ENCODE data around the gene DHX57.
"Not testable (repeated sequence)": the region's sequence is repeated elsewhere in the genome, so short reads cannot be mapped to it uniquely, and the experiment has no call there.

The DHX57 gene

DNA sequence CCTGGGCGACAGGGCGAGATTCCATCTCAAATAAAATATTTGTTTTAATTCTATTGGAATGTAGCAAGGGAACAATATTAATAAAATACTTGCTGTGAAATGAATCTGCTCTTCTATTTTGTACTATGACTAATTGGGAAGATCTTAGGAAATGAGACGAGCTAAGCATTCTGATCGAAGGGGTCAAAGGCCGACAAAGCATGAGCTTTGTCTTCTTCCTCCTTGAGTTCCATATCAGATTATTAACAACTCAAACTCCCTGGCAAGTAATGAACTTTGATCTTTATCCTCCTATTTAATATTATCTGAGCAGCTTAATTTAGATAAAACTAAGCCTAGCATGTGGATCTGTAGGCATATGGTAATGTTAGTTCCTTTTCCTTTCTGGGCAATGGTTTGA is 82.2 kb downstream of the DHX57 start:
- Mint-ChIP-seq H3K27me3 (no peaks in the 10 kb centered on the region), H3K27ac (no peak overlapping the region), H3K9me3 (no peaks in the 10 kb centered on the region), H3K4me3 (no peak overlapping the region), H3K4me1 (no peaks in the 10 kb centered on the region)
- ATAC-seq = no peak
- no peak for DNase-seq

DNA sequence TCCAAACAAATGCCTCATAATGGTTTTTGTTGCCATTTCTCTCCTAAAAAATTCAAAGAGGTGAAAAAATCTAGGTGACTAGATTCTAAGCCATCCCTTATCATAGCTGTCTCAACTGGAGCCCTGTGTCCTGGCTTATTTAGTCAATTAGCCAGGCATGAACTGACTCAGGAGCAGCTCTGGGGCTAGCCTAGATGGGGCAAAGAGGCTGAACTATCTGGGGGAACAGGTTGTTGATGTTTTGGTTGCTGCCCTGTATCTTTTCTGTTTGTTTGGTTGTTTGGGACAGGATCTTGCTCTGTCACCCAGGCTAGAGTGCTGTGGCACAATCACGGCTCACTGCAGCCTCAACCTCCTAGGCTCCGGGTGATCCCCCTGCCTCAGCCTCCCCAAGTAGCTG is 83.0 kb downstream of the DHX57 start:
- ATAC-seq (no peak), DNase-seq (no peak)
- Mint-ChIP-seq H3K27ac (no peak overlapping the region), H3K4me3 (no peak overlapping the region), H3K27me3 (no peaks in the 10 kb centered on the region), H3K4me1 (no peaks in the 10 kb centered on the region), H3K9me3 (no peaks in the 10 kb centered on the region)

DNA sequence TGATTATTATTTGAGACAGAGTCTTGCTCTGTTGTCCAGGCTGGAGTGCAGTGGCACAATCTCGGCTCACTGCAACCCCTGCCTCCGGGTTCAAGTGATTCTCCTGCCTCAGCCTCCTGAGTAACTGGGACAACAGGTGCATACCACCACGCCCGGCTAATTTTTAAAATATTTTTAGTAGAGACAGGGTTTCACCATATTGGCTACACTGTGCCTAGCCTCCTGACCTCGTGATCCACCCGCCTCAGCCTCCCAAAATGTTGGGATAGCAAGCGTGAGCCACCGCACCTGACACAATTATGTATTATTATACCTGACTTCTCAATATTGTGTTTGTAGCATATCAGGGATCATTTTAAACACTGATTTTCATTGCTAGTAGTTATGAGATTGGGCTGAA is 83.4 kb downstream of the DHX57 start:
- H3K27ac Mint-ChIP-seq, H3K27me3 Mint-ChIP-seq, H3K9me3 Mint-ChIP-seq, DNase-seq, ATAC-seq, H3K4me3 Mint-ChIP-seq, H3K4me1 Mint-ChIP-seq: not testable (repeated sequence)

DNA sequence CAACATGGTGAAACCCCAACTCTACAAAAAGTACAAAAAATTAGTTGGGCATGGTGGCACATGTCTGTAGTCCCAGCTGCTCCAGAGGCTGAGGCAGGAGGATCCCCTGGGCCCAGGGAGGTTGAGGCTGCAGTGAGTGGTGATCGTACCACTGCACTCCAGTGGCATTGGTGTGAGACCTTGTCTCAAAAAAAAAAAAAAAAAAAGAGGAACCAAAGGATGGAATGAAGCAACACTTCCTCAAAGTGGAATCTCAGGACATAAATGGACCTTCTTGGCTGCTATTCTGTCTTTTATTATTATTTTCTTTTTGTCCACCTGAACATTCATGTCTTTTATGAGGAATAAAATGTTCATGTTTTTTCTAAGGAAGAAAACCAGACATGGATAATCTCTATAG is 84.0 kb downstream of the DHX57 start:
- H3K4me3 Mint-ChIP-seq = no peak overlapping the region
- ATAC-seq (no peak), DNase-seq (no peak)
- no peaks in the 10 kb centered on the region for H3K9me3 Mint-ChIP-seq
- no peaks in the 10 kb centered on the region for H3K27me3 Mint-ChIP-seq
- H3K27ac Mint-ChIP-seq = no peak overlapping the region
- no peaks in the 10 kb centered on the region for H3K4me1 Mint-ChIP-seq

DNA sequence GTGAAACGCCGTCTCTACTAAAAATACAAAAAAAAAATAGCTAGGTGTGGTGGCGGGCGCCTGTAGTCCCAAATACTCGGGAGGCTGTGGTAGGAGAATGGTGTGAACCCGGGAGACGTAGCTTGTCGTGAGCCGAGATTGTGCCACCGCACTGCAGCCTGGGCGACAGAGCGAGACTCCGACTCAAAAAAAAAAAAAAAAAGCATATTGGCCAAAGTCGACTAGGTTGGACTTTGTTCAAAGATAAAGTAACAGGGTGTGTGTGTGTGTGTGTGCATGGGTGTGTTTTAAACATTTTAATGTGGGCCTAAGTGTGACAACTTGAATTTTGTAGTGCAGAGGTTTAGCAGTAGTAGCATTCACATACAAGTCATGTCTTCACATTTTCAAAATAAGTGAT is 86.0 kb downstream of the DHX57 start:
- Mint-ChIP-seq H3K4me3 (no peak overlapping the region), H3K9me3 (no peaks in the 10 kb centered on the region), H3K4me1 (no peaks in the 10 kb centered on the region), H3K27ac (peak overlapping the region in 1 of 2 donors; percentile 83), H3K27me3 (no peaks in the 10 kb centered on the region)
- ATAC-seq = no peak
- no peak for DNase-seq

DNA sequence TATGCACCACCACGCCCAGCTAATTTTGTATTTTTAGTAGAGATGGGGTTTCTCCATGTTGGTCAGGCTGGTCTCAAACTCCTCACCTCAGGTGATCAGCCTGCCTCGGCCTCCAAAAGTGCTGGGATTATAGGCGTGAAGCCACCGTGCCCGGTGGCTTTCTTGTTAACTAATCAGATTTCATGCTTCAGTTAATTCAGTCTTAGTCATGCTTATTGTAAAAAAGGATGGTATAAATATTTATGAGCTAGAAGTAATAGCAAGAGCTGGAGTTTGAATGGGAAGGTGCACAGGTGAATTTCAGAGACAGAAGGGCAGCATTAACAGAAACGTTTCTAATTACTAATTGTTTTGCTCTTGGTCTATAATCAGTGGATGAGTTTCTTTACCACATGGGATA is 87.4 kb downstream of the DHX57 start:
- Mint-ChIP-seq H3K4me3 (no peak overlapping the region), H3K9me3 (no peaks in the 10 kb centered on the region), H3K27me3 (no peaks in the 10 kb centered on the region), H3K4me1 (no peaks in the 10 kb centered on the region), H3K27ac (no peak overlapping the region)
- ATAC-seq (no peak), DNase-seq (no peak)

DNA sequence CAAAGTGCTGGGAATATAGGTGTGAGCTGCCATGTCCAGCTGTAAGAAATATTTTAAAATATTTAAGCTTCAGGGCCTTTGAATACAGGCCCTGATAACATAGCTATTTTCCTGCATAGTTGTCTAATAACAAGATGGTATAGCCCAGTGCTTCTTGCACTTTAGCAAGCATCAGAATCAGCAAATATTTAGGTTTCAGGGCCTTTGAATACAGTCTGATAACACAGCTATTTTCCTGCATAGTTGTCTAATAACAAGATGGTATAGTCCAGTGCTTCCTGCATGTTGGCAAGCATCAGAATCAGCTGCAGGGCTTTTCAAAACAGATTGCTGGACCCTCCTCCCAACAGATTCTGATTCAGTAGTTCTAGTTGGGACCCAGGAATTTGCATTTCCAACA is 92.1 kb downstream of the DHX57 start:
- no peak for ATAC-seq
- H3K4me1 Mint-ChIP-seq = peaks cover 21% of the 10 kb centered on the region
- no peak overlapping the region for H3K4me3 Mint-ChIP-seq
- H3K27me3 Mint-ChIP-seq = no peaks in the 10 kb centered on the region
- H3K9me3 Mint-ChIP-seq = no peaks in the 10 kb centered on the region
- no peak overlapping the region for H3K27ac Mint-ChIP-seq
- no peak for DNase-seq

DNA sequence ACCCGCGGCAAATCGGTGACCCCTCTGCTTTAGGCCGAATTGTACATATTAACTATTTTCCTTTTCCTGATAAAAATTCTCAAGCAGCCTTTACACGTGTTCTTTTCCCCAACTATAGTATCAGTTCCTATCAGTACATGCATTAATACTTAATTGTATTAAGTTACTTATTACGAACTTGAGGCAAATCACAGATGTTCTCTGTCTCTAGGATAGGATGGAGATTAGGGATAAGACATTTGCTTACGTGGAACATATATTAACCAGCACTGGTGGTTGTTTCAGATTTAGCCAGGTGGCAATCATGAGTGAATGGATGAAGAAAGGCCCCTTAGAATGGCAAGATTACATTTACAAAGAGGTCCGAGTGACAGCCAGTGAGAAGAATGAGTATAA is 97.0 kb downstream of the DHX57 start:
- peak overlapping the region in 1 of 2 donors; percentile 99 for H3K27ac Mint-ChIP-seq
- H3K9me3 Mint-ChIP-seq = no peaks in the 10 kb centered on the region
- DNase-seq = no peak
- peaks cover 25% of the 10 kb centered on the region for H3K27me3 Mint-ChIP-seq
- peak overlapping the region; percentile 93 to 99 for H3K4me3 Mint-ChIP-seq
- ATAC-seq = no peak
- peaks cover 31% of the 10 kb centered on the region for H3K4me1 Mint-ChIP-seq

DNA sequence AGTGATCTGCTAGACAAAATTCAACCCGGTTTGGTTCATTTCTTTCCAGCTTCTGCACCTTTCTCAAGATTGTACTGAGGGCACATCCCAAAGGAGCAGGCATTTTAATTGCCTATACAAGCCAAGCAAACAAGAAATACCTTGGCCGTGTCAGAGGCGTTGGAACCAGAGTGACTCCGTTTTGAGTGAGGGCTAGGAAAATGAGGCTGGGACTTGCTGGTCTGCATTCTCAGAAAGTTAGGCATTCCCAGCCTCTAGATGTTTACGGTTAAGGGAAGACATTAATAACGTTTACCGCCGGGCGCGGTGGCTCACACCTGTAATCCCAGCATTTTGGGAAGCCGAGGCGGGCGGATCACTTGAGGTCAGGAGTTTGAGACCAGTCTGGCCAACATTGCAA is 99.2 kb downstream of the DHX57 start:
- Mint-ChIP-seq H3K4me1 (peaks cover 25% of the 10 kb centered on the region), H3K27ac (no peak overlapping the region), H3K27me3 (peaks cover 25% of the 10 kb centered on the region), H3K4me3 (no peak overlapping the region), H3K9me3 (no peaks in the 10 kb centered on the region)
- ATAC-seq (no peak), DNase-seq (no peak)

DNA sequence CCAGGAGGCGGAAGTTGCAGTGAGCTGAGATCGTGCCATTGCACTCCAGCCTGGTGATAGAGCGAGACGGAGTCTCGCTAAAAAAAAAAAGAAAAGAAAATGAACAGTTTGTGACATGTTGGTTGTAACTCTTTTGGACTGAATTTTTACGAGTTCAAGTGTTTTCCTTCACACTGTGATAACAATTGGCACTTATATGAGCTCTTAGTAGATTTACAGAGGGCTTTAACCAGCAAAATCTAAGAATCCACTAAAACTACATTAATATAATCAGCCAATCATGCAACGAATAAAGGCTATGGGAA is 99.9 kb downstream of the DHX57 start:
- Mint-ChIP-seq H3K4me1 (peaks cover 19% of the 10 kb centered on the region), H3K4me3 (no peak overlapping the region), H3K27me3 (peaks cover 25% of the 10 kb centered on the region), H3K9me3 (no peaks in the 10 kb centered on the region), H3K27ac (no peak overlapping the region)
- ATAC-seq = no peak
- DNase-seq = no peak

DNA sequence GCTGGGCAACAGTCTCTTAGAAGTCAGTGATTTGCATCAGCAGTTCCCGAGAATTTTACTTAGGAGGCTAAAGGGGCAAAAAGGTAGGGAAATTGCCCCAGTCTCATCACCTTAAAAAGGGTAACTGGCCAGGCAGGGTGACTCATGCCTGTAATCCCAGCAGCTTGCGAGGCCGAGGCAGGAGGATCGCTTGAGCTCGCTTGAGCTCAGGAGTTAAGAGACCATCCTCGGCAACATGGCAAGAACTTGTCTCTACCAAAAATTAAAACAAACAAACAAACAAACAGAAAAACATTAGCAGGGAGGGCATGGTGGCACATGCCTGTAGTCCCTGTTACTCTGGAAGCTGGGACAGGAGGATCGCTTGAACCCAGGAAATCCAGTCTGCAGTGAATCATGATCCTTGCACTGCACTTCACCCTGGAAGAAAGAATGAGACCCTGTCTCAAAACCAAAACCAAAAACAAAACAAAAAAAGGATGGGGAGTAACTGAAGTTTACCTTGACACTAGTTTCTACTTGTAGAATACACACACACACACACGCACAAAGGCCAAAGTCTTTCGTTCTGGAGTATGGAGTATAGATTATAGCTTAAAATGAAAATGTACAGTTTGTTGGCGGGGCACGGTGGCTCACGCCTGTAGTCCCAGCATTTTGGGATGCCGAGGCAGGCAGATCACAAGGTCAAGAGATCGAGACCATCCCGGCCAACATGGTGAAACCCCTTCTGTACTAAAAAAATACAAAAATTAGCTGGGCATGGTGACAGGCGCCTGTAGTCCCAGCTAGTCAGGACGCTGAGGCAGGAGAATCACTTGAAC is 100.4 kb downstream of the DHX57 start:
- Mint-ChIP-seq H3K4me3 (no peak overlapping the region), H3K9me3 (no peaks in the 10 kb centered on the region), H3K27me3 (peaks cover 25% of the 10 kb centered on the region), H3K27ac (no peak overlapping the region), H3K4me1 (peaks cover 19% of the 10 kb centered on the region)
- no peak for DNase-seq
- no peak for ATAC-seq

DNA sequence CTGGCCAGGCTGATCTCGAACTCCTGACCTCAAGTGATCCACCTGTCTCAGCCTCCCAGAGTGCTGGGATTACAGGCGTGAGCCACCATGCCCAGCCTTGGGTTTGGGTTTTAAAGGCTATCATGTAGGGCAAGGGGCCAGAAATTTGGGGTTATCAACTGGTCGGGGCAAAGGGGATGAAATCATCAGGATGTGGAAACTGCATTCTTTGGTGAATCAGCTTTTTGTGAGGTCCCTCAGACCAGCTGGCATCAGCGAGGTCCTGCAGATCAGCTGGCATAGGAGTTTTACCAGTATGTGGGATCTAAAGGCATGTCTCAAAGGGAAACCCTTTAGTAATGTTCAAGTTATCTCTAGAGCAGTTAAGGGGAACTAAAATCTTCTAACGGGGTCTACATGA is 104.1 kb downstream of the DHX57 start:
- no peaks in the 10 kb centered on the region for H3K9me3 Mint-ChIP-seq
- no peak for ATAC-seq
- peaks cover 23% of the 10 kb centered on the region for H3K27me3 Mint-ChIP-seq
- no peak overlapping the region for H3K27ac Mint-ChIP-seq
- H3K4me3 Mint-ChIP-seq = no peak overlapping the region
- no peaks in the 10 kb centered on the region for H3K4me1 Mint-ChIP-seq
- no peak for DNase-seq

DNA sequence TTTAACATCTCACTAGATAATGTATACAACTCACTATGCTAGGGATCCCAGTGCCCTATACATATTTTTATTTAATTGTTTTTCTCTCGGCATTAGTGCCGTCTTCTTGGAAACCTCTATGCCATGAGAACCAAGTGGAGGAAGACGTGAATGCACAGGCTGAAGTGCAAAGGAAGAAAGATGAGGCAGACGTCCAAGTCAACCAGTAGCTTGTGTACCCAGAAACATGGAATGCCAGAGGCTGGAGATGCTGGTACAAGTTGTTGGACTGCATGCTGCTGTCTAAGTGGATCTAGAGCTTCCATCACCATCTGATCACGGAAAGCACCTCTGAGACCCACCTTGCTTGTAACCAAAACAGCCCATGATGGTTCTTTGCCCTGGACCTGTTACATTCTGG is 110.2 kb downstream of the DHX57 start:
- Mint-ChIP-seq H3K4me1 (no peaks in the 10 kb centered on the region), H3K4me3 (no peak overlapping the region), H3K9me3 (no peaks in the 10 kb centered on the region), H3K27ac (no peak overlapping the region), H3K27me3 (no peaks in the 10 kb centered on the region)
- no peak for ATAC-seq
- DNase-seq = no peak

DNA sequence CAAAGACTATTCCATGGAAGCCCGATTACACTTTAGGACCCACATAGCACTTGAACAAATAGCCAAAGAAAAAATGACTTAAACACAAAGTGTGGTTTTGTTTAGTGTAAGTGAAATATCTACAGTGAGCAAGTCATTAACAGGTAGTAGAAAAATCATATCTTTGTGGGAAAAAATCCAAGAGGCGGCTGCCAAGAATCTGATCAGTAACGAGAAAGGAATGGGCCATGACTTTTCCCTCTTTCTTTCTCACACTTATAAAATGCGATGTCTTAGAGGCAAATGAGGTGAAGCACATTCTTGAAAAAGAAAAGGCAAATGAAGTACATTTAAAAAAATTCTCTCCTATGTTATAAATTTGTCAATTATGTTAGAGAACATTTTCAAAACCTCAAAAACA is 110.6 kb downstream of the DHX57 start:
- H3K27ac Mint-ChIP-seq = no peak overlapping the region
- no peaks in the 10 kb centered on the region for H3K27me3 Mint-ChIP-seq
- H3K4me3 Mint-ChIP-seq = no peak overlapping the region
- H3K4me1 Mint-ChIP-seq = no peaks in the 10 kb centered on the region
- no peak for DNase-seq
- H3K9me3 Mint-ChIP-seq = no peaks in the 10 kb centered on the region
- ATAC-seq = no peak

DNA sequence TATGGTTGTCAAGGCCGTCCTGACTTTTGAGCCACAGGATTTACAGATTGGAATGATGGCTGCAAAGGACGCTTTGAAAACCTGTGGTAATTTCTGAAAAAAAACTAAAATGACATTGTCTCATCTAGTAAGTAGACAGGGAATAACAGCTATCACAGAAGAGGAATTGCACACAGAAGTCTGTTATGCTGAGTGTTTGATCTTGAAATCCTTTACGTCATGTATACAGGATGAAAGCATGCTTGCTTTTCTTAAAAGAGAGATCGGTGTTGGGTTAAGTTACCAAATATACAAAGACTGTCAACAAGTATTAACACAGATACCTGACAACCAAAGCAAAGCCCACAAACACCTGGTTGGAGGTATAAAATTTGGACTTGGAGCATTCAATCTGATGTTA is 112.0 kb downstream of the DHX57 start:
- H3K4me1 Mint-ChIP-seq = no peaks in the 10 kb centered on the region
- H3K9me3 Mint-ChIP-seq = no peaks in the 10 kb centered on the region
- DNase-seq (no peak), ATAC-seq (no peak)
- no peak overlapping the region for H3K4me3 Mint-ChIP-seq
- no peaks in the 10 kb centered on the region for H3K27me3 Mint-ChIP-seq
- no peak overlapping the region for H3K27ac Mint-ChIP-seq

DNA sequence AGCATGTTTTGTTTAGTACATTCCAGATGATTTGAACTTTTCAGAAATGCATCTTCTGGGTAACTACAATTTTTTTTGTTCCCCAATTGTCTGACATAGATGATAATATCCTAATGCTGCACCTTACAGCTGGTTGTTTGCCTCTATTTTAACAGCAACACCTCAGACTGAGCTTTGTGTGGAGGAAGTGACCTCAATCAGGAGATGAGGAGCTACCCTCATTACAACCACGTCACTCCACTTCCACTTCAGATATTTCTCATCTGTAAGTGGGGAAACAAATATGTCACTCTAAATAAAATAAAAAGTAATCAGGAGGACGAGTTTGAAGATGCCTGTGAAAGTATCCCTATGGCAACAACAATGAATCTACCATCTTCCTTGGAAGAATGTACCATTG is 112.5 kb downstream of the DHX57 start:
- ATAC-seq (peak; percentile 85), DNase-seq (no peak)
- no peaks in the 10 kb centered on the region for H3K4me1 Mint-ChIP-seq
- no peaks in the 10 kb centered on the region for H3K9me3 Mint-ChIP-seq
- no peak overlapping the region for H3K27ac Mint-ChIP-seq
- no peak overlapping the region for H3K4me3 Mint-ChIP-seq
- no peaks in the 10 kb centered on the region for H3K27me3 Mint-ChIP-seq

DNA sequence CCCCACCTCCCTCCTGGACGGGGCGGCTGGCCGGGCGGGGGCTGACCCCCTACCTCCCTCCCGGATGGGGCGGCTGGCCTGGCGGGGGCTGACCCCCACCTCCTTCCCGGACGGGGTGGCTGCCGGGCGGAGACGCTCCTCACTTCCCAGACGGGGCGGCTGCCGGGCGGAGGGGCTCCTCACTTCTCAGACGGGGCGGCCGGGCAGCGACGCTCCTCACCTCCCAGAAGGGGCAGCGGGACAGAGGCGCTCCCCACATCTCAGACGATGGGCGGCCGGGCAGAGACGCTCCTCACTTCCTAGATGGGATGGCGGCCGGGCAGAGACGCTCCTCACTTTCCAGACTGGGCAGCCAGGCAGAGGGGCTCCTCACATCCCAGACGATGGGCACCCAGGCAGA is 119.8 kb downstream of the DHX57 start:
- H3K4me3 Mint-ChIP-seq, DNase-seq, H3K27ac Mint-ChIP-seq, ATAC-seq, H3K9me3 Mint-ChIP-seq, H3K27me3 Mint-ChIP-seq: not testable (repeated sequence)
- peaks cover 20% of the 10 kb centered on the region for H3K4me1 Mint-ChIP-seq

Measured in stimulated activated naive CD8-positive, alpha-beta T cell treated with anti-CD3 and anti-CD28 coated beads, Interleukin-15, amount 100 ng/mL, for 72 hours (primary cell).